Neural cell (in vitro differentiated cells): ENCODE results near the gene TARS3. TPM values are rescaled to one million over a fixed set of nuclear protein-coding genes. Genes with fewer than 3 reads are reported as not detected.

ENCODE experiments used
- H2AFZ ChIP-seq: fragments of 200-600, 300-800 bp; sonication (generic), shearing (Covaris generic); 2 replicates; pipeline ENCODE4 v1.6.0; 2014; ENCODE audit warnings: low read depth, mild to moderate bottlenecking, antibody characterized with exemption, low read length, moderate library complexity
- H3F3A ChIP-seq: fragments of 200-600 bp; shearing (Covaris generic); 2 replicates; pipeline ENCODE4 v1.6.1; 2016; ENCODE audit warnings: mild to moderate bottlenecking, moderate library complexity, mixed read lengths, antibody characterized with exemption, low read length; ENCODE audit not compliant: insufficient read depth, poor library complexity, severe bottlenecking
- H3K27ac ChIP-seq: fragments of 200-600, 300-800 bp; sonication (generic), shearing (Covaris generic); 2 replicates; pipeline ENCODE4 v1.5.1; 2014; ENCODE audit warnings: mild to moderate bottlenecking, low read length, moderate library complexity
- H3K27me3 ChIP-seq: fragments of 300-800, 200-600 bp; sonication (generic), shearing (Covaris generic); 2 replicates; pipeline ENCODE4 v1.6.0; 2014; ENCODE audit warnings: mild to moderate bottlenecking, low read depth, low read length, moderate library complexity; ENCODE audit not compliant: insufficient read depth
- H3K36me3 ChIP-seq: fragments of 300-800, 200-600 bp; sonication (generic), shearing (Covaris generic); 2 replicates; pipeline ENCODE4 v1.5.1; 2014; ENCODE audit warnings: mild to moderate bottlenecking, antibody characterized with exemption, low read length, moderate library complexity; ENCODE audit not compliant: insufficient read depth
- H3K4me2 ChIP-seq: fragments of 300-800, 200-600 bp; sonication (generic), shearing (Covaris generic); 2 replicates; pipeline ENCODE4 v1.6.0; 2014; ENCODE audit warnings: mild to moderate bottlenecking, low read length
- H3K4me3 ChIP-seq: fragments of 300-800, 200-600 bp; sonication (generic), shearing (Covaris generic); 2 replicates; pipeline ENCODE4 v1.5.1; 2014; ENCODE audit warnings: mild to moderate bottlenecking, low read length, moderate library complexity
- H3K79me2 ChIP-seq: fragments of 200-600 bp; shearing (Covaris generic); replicated peaks from 2 replicates; pipeline ENCODE4 v1.6.0; 2014; ENCODE audit warnings: mild to moderate bottlenecking, low read length, moderate library complexity; ENCODE audit not compliant: insufficient read depth
- H3K9ac ChIP-seq: fragments of 300-800, 200-600 bp; sonication (generic), shearing (Covaris generic); 2 replicates; pipeline ENCODE4 v1.6.1; 2016; ENCODE audit warnings: mild to moderate bottlenecking, low read length, mixed read lengths
- H3K9me2 ChIP-seq: fragments of 200-600 bp; shearing (Covaris generic); 2 replicates; pipeline ENCODE4 v1.6.1; 2016; ENCODE audit warnings: mild to moderate bottlenecking, low read length, mixed read lengths; ENCODE audit not compliant: insufficient read depth
- H3K9me3 ChIP-seq: fragments of 200-600, 300-800 bp; sonication (generic), shearing (Covaris generic); 2 replicates; pipeline ENCODE4 v1.6.1; 2016; ENCODE audit warnings: mild to moderate bottlenecking, mixed run types, low read length, moderate library complexity, mixed read lengths
- H4K20me1 ChIP-seq: fragments of 200-600 bp; shearing (Covaris generic); 2 replicates; pipeline ENCODE4 v1.6.1; 2016; ENCODE audit warnings: mild to moderate bottlenecking, mixed run types; ENCODE audit not compliant: insufficient read depth
- EP300 ChIP-seq: fragments of 450-650 bp; conservative IDR thresholded peaks from 2 replicates; pipeline ENCODE4 v1.6.1; 2014; ENCODE audit warnings: antibody characterized with exemption, mild to moderate bottlenecking, moderate library complexity; ENCODE audit not compliant: poor library complexity, severe bottlenecking
- EZH2 ChIP-seq: fragments of 200-600, 300-800 bp; shearing (Covaris generic), sonication (generic); IDR thresholded peaks from 2 replicates; pipeline ENCODE4 v1.6.1; 2014; ENCODE audit warnings: antibody characterized with exemption, low read length, borderline replicate concordance, mild to moderate bottlenecking; ENCODE audit not compliant: insufficient read depth, poor library complexity, severe bottlenecking
- MXI1 ChIP-seq: fragments of 450-650 bp; conservative IDR thresholded peaks from 2 replicates; pipeline ENCODE4 v1.6.1; 2014; ENCODE audit warnings: antibody characterized with exemption, mild to moderate bottlenecking; ENCODE audit not compliant: poor library complexity, severe bottlenecking
- POLR2AphosphoS5 ChIP-seq: IDR thresholded peaks from 2 replicates; pipeline ENCODE4 v1.6.1; 2012
- RAD21 ChIP-seq: fragments of 450-650 bp; conservative IDR thresholded peaks from 2 replicates; pipeline ENCODE4 v1.6.1; 2014; ENCODE audit warnings: antibody characterized with exemption, mild to moderate bottlenecking, moderate library complexity
- SMC3 ChIP-seq: fragments of 450-650 bp; conservative IDR thresholded peaks from 2 replicates; pipeline ENCODE4 v1.6.1; 2014; ENCODE audit warnings: antibody characterized with exemption, mild to moderate bottlenecking, moderate library complexity; ENCODE audit not compliant: poor library complexity
- TAF1 ChIP-seq: IDR thresholded peaks from 2 replicates; pipeline ENCODE4 v1.6.1; 2012; ENCODE audit warnings: low read depth
- polyA plus RNA-seq: library from polyadenylated mRNA; depleted of rRNA; stranded (reverse); fragments of >200 nt; gene quantifications from 2 replicates; pipeline ENCODE4 v1.2.3, GENCODE V29; 2014
- small RNA-seq, 3 experiments: library from RNA; depleted of rRNA; stranded (forward); fragments of <200 nt; gene quantifications; one replicate each; pipeline ENCODE3, GENCODE V24; 2012
- TF ChIP-seq, protein P1 (sequence below): fragments of 450-650 bp; IDR thresholded peaks from 2 replicates; pipeline ENCODE4 v1.5.1; 2014; ENCODE audit warnings: antibody characterized with exemption, mild to moderate bottlenecking, moderate library complexity; ENCODE audit not compliant: poor library complexity, severe bottlenecking
- TF ChIP-seq, protein P2 (sequence below): IDR thresholded peaks from 2 replicates; pipeline ENCODE4 v1.6.1; 2012; ENCODE audit warnings: borderline replicate concordance

The TARS3 gene
- polyA plus RNA-seq, 1 donor from 2014 or later = 27.1 TPM

DNA sequence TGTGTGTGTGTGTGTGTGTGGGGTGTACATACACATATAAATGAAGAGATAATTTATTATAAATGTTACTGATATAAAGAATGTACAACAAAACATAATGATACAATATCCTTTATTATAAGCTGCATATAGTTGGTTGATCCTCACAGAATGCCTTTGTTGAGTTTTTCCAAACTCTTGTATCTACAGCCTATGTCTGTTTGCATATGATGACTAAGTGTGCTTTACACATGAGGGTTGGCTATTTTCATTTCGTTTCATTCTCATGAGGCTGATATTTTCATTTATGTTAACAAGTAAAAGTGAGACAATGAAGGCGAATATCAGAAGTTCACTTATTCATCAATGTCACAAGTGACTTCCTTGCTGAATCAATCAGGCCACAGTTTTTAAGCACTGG is 117.2 kb downstream of the TARS3 start:
- TF ChIP-seq EP300 (no peak), EZH2 (no peak), SMC3 (no peak), RAD21 (no peak), POLR2AphosphoS5 (no peak), TAF1 (no peak), MXI1 (no peak)
- TF ChIP-seq, protein P1, sequence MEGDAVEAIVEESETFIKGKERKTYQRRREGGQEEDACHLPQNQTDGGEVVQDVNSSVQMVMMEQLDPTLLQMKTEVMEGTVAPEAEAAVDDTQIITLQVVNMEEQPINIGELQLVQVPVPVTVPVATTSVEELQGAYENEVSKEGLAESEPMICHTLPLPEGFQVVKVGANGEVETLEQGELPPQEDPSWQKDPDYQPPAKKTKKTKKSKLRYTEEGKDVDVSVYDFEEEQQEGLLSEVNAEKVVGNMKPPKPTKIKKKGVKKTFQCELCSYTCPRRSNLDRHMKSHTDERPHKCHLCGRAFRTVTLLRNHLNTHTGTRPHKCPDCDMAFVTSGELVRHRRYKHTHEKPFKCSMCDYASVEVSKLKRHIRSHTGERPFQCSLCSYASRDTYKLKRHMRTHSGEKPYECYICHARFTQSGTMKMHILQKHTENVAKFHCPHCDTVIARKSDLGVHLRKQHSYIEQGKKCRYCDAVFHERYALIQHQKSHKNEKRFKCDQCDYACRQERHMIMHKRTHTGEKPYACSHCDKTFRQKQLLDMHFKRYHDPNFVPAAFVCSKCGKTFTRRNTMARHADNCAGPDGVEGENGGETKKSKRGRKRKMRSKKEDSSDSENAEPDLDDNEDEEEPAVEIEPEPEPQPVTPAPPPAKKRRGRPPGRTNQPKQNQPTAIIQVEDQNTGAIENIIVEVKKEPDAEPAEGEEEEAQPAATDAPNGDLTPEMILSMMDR = no peak
- TF ChIP-seq, protein P2, sequence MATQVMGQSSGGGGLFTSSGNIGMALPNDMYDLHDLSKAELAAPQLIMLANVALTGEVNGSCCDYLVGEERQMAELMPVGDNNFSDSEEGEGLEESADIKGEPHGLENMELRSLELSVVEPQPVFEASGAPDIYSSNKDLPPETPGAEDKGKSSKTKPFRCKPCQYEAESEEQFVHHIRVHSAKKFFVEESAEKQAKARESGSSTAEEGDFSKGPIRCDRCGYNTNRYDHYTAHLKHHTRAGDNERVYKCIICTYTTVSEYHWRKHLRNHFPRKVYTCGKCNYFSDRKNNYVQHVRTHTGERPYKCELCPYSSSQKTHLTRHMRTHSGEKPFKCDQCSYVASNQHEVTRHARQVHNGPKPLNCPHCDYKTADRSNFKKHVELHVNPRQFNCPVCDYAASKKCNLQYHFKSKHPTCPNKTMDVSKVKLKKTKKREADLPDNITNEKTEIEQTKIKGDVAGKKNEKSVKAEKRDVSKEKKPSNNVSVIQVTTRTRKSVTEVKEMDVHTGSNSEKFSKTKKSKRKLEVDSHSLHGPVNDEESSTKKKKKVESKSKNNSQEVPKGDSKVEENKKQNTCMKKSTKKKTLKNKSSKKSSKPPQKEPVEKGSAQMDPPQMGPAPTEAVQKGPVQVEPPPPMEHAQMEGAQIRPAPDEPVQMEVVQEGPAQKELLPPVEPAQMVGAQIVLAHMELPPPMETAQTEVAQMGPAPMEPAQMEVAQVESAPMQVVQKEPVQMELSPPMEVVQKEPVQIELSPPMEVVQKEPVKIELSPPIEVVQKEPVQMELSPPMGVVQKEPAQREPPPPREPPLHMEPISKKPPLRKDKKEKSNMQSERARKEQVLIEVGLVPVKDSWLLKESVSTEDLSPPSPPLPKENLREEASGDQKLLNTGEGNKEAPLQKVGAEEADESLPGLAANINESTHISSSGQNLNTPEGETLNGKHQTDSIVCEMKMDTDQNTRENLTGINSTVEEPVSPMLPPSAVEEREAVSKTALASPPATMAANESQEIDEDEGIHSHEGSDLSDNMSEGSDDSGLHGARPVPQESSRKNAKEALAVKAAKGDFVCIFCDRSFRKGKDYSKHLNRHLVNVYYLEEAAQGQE = no peak
- Histone ChIP-seq H2AFZ (no peak overlapping the region), H3K36me3 (no peaks in the 10 kb centered on the region), H3F3A (no peaks in the 10 kb centered on the region), H3K9me2 (no peaks in the 10 kb centered on the region), H3K27me3 (no peaks in the 10 kb centered on the region), H3K9me3 (no peaks in the 10 kb centered on the region), H3K9ac (no peak overlapping the region), H3K4me3 (no peak overlapping the region), H4K20me1 (no peaks in the 10 kb centered on the region), H3K79me2 (no peaks in the 10 kb centered on the region), H3K27ac (no peak overlapping the region), H3K4me2 (no peak overlapping the region)

DNA sequence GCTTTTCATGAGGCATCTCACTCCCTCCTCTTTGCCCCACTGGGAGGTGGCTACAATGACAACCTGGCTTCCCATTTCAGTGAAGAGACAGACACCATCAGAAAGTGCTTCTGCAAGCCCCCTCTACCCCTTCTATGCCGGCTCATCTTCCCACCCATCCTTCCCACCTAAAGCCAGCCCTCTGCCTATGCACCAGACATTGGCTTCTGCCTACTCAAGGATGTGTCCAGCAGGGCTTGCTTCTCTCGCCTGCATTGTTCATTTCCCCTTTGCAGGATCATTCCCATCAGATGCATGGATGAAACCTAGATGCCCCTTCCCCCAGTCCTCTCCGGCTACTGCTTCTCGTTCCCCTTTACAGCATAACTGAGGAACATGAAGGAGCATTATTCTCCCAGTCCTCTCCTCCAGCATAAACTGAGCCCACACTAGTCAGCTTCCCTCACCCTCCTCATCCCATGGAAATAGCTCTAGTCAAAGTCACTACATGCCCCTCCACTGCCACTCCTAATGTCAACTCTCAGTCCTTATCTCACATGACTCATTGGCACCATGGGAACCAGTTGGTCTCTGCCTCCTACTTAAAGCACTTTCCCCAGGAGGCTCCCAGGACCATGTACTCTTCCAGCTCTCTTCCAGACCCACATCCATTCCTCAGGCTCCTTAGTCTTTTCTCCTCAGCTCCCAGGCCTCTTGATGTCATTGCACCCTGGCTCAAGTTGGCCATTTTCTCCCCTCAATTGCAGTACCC is 120.0 kb downstream of the TARS3 start:
- no peaks in the 10 kb centered on the region for H3K79me2 ChIP-seq
- no peaks in the 10 kb centered on the region for H3F3A ChIP-seq
- H4K20me1 ChIP-seq = no peaks in the 10 kb centered on the region
- H3K27ac ChIP-seq = no peak overlapping the region
- H3K9me3 ChIP-seq = no peaks in the 10 kb centered on the region
- no peak overlapping the region for H2AFZ ChIP-seq
- H3K9me2 ChIP-seq = no peaks in the 10 kb centered on the region
- H3K36me3 ChIP-seq = no peaks in the 10 kb centered on the region
- no peak overlapping the region for H3K9ac ChIP-seq
- no peak for TF ChIP-seq RAD21
- TF ChIP-seq EP300 = no peak
- no peak for TF ChIP-seq EZH2
- TF ChIP-seq SMC3 = no peak
- TF ChIP-seq, protein P1 = no peak
- TF ChIP-seq MXI1 = no peak
- TF ChIP-seq TAF1 = no peak
- no peak overlapping the region for H3K4me2 ChIP-seq
- no peak overlapping the region for H3K4me3 ChIP-seq
- no peaks in the 10 kb centered on the region for H3K27me3 ChIP-seq

Small RNA genes within 50 kb of the gene (small RNA-seq; reads per million reads assigned to genes)
- gene RN7SL209P (0 reads per million in 3 experiments), gene RNU6-807P (0 reads per million in 3 experiments)

Other genes starting within 250 kb of the TARS3 start
- 1.1 and 1.4 TPM in 2 replicates for gene PCSK6, start 234.8 kb downstream of the TARS3 start, polyA plus RNA-seq
- 337 and 343 TPM in 2 replicates for gene TM2D3, start 72.1 kb downstream of the TARS3 start, polyA plus RNA-seq
- not detected in 2 replicates for gene OR4F6, start 79.0 kb upstream of the TARS3 start, polyA plus RNA-seq
- gene OR4F15, start 87.7 kb upstream of the TARS3 start, polyA plus RNA-seq = not detected in 2 replicates